ENCODE measurements around the gene TNFSF13.

The TNFSF13 gene, protein sequence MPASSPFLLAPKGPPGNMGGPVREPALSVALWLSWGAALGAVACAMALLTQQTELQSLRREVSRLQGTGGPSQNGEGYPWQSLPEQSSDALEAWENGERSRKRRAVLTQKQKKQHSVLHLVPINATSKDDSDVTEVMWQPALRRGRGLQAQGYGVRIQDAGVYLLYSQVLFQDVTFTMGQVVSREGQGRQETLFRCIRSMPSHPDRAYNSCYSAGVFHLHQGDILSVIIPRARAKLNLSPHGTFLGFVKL

DNA sequence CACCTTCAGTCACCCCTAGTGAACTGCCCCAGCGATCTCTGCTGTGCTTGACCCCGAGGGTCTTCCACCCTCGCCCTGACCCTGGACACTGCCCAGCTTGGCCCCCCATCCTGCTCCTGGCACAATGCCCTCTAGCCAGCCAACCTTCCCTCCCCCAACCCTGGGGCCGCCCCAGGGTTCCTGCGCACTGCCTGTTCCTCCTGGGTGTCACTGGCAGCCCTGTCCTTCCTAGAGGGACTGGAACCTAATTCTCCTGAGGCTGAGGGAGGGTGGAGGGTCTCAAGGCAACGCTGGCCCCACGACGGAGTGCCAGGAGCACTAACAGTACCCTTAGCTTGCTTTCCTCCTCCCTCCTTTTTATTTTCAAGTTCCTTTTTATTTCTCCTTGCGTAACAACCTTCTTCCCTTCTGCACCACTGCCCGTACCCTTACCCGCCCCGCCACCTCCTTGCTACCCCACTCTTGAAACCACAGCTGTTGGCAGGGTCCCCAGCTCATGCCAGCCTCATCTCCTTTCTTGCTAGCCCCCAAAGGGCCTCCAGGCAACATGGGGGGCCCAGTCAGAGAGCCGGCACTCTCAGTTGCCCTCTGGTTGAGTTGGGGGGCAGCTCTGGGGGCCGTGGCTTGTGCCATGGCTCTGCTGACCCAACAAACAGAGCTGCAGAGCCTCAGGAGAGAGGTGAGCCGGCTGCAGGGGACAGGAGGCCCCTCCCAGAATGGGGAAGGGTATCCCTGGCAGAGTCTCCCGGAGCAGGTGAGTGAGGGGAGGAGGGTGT is at the start of gene TNFSF13:
Gene TNFSF13, plus strand, starts transcription at position 207 of the 776 bp plus-strand sequence. Its CDS starts 290 bp downstream, at position 497.
- no peaks in the 10 kb centered on the region for H3K27me3 ChIP-seq (ENCODE audit: insufficient read depth, poor library complexity, severe bottlenecking)
- no peak for DNase-seq (ENCODE audit: low spot score)
- ATAC-seq (ENCODE audit: low read depth) = no peak
- peaks cover 17% of the 10 kb centered on the region for H3K4me1 ChIP-seq (ENCODE audit: insufficient read depth, poor library complexity, severe bottlenecking)
- peak within 1 kb of the TSS; percentile 76 for H3K27ac ChIP-seq (ENCODE audit: poor library complexity, severe bottlenecking)
- TF ChIP-seq, protein P1, sequence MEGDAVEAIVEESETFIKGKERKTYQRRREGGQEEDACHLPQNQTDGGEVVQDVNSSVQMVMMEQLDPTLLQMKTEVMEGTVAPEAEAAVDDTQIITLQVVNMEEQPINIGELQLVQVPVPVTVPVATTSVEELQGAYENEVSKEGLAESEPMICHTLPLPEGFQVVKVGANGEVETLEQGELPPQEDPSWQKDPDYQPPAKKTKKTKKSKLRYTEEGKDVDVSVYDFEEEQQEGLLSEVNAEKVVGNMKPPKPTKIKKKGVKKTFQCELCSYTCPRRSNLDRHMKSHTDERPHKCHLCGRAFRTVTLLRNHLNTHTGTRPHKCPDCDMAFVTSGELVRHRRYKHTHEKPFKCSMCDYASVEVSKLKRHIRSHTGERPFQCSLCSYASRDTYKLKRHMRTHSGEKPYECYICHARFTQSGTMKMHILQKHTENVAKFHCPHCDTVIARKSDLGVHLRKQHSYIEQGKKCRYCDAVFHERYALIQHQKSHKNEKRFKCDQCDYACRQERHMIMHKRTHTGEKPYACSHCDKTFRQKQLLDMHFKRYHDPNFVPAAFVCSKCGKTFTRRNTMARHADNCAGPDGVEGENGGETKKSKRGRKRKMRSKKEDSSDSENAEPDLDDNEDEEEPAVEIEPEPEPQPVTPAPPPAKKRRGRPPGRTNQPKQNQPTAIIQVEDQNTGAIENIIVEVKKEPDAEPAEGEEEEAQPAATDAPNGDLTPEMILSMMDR (IDR thresholded peaks at IDR 0.05; ENCODE audit: poor library complexity, severe bottlenecking) = no peak
- H3K36me3 ChIP-seq (ENCODE audit: low read depth) = peaks cover under 1% of the 10 kb centered on the region; the same call in 1 of the 2 replicates
- peak within 1 kb of the TSS; percentile 13 for H3K4me3 ChIP-seq (ENCODE audit: severe bottlenecking)
- H3K9me3 ChIP-seq (ENCODE audit: severe bottlenecking) = no peaks in the 10 kb centered on the region

DNA sequence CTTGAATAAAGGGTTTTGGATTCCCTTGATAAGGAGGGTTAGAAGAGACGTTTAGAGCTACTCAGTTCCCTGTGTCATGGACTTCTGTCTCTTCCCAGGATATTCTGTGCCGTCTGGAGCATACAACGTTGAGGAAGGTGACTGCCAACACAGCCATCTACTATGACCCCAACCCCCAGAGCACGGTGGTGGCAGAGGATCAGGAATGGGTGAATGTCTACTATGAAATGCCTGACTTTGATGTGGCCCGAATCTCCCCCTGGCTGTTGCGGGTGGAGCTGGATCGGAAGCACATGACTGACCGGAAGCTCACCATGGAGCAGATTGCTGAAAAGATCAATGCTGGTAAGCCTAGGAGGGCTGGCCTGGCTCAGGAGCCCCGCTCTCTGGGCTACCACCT is 49.7 kb upstream of the TNFSF13 start:
- no peak overlapping the region for H3K4me3 ChIP-seq (ENCODE audit: severe bottlenecking)
- ATAC-seq (ENCODE audit: low read depth) = no peak
- no peak overlapping the region for H3K27ac ChIP-seq (ENCODE audit: poor library complexity, severe bottlenecking)
- TF ChIP-seq, protein P1 (IDR thresholded peaks at IDR 0.05; ENCODE audit: poor library complexity, severe bottlenecking) = no peak
- H3K27me3 ChIP-seq (ENCODE audit: insufficient read depth, poor library complexity, severe bottlenecking) = no peaks in the 10 kb centered on the region
- DNase-seq (ENCODE audit: low spot score) = no peak
- H3K4me1 ChIP-seq (ENCODE audit: insufficient read depth, poor library complexity, severe bottlenecking) = no peaks in the 10 kb centered on the region
- no peaks in the 10 kb centered on the region for H3K9me3 ChIP-seq (ENCODE audit: severe bottlenecking)
- peaks cover 83% of the 10 kb centered on the region for H3K36me3 ChIP-seq (ENCODE audit: low read depth)

DNA sequence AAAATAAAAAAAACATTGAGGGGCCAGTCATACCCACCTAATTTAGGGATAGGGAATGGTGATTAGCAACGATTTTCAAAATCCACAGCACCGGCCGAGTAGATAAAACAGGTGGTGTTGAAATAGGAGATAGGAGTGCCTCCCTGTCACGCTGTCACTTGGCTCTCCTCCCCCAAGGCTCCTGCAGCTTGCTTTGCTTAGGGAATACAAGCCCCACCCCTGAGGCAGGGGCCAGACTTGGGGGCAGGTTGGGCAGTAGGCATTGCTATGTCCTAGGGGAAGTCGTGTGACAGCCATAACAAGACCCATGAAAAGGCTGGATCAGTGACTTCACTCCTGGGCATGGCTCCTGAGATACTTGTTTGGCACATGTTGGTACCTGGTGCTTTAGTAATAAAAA is 48.6 kb upstream of the TNFSF13 start:
- ATAC-seq (ENCODE audit: low read depth) (no peak), DNase-seq (ENCODE audit: low spot score) (no peak)
- H3K27me3 ChIP-seq (ENCODE audit: insufficient read depth, poor library complexity, severe bottlenecking) = no peaks in the 10 kb centered on the region
- TF ChIP-seq, protein P1 (IDR thresholded peaks at IDR 0.05; ENCODE audit: poor library complexity, severe bottlenecking) = no peak
- H3K4me1 ChIP-seq (ENCODE audit: insufficient read depth, poor library complexity, severe bottlenecking) = no peaks in the 10 kb centered on the region
- peaks cover 80% of the 10 kb centered on the region for H3K36me3 ChIP-seq (ENCODE audit: low read depth)
- no peaks in the 10 kb centered on the region for H3K9me3 ChIP-seq (ENCODE audit: severe bottlenecking)
- H3K4me3 ChIP-seq (ENCODE audit: severe bottlenecking) = no peak overlapping the region
- H3K27ac ChIP-seq (ENCODE audit: poor library complexity, severe bottlenecking) = no peak overlapping the region

DNA sequence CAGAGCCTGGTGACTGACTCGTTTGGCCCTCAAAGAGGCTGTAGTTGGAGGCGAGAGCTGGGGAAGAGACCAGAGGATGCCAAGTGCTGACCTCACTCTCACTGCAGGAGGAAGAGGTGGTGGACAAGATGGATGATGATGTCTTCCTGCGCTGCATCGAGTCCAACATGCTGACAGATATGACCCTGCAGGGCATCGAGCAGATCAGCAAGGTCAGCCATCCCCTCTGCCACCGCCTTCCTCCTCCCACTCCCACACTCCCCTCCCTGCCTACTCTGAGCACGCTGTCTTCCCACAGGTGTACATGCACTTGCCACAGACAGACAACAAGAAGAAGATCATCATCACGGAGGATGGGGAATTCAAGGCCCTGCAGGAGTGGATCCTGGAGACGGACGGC is 47.4 kb upstream of the TNFSF13 start:
- no peaks in the 10 kb centered on the region for H3K4me1 ChIP-seq (ENCODE audit: insufficient read depth, poor library complexity, severe bottlenecking)
- H3K36me3 ChIP-seq (ENCODE audit: low read depth) = peaks cover 69% of the 10 kb centered on the region
- H3K27ac ChIP-seq (ENCODE audit: poor library complexity, severe bottlenecking) = no peak overlapping the region
- ATAC-seq (ENCODE audit: low read depth) (no peak), DNase-seq (ENCODE audit: low spot score) (no peak)
- TF ChIP-seq, protein P1 (IDR thresholded peaks at IDR 0.05; ENCODE audit: poor library complexity, severe bottlenecking) = no peak
- H3K9me3 ChIP-seq (ENCODE audit: severe bottlenecking) = no peaks in the 10 kb centered on the region
- no peaks in the 10 kb centered on the region for H3K27me3 ChIP-seq (ENCODE audit: insufficient read depth, poor library complexity, severe bottlenecking)
- no peak overlapping the region for H3K4me3 ChIP-seq (ENCODE audit: severe bottlenecking)
